GM12865 (cell line): ENCODE data around the gene HNRNPLL.

ENCODE experiments used
- DNase-seq: peaks from one replicate; pipeline ENCODE4 v3.0.0; 2010; ENCODE audit warnings: low read depth
- H3K4me3 ChIP-seq: 2 replicates; pipeline ENCODE4 v1.5.1; 2011; ENCODE audit warnings: mild to moderate bottlenecking, low read depth, low read length, control low read depth
- TF ChIP-seq, protein P1 (sequence below): IDR thresholded peaks from 2 replicates; pipeline ENCODE4 v1.5.1; 2011; ENCODE audit warnings: low read length, control low read depth, low read depth, inconsistent platforms; ENCODE audit not compliant: insufficient read depth; ENCODE audit errors: missing control alignments

Gene HNRNPLL

DNA sequence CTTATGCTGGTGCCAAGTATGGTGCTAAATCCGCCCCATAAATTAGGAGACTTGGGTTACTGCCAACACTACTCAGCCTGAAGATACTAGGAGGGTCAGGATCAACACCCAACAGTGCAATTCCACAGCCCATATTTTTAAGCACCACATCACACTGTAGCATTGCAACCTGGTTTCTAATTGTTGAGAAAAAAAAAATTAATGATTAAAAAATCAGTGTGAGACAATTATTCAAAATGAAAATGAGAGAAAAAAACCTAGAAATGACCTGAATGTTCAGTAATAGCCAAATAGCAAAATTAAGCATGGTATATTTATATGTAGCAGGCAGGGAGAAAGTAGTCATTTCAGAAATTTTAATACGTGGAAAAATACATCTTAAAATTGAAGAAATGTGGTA is 29.2 kb upstream of the HNRNPLL start:
- DNase-seq: no peak
- no peak overlapping the region for H3K4me3 ChIP-seq
- TF ChIP-seq, protein P1, sequence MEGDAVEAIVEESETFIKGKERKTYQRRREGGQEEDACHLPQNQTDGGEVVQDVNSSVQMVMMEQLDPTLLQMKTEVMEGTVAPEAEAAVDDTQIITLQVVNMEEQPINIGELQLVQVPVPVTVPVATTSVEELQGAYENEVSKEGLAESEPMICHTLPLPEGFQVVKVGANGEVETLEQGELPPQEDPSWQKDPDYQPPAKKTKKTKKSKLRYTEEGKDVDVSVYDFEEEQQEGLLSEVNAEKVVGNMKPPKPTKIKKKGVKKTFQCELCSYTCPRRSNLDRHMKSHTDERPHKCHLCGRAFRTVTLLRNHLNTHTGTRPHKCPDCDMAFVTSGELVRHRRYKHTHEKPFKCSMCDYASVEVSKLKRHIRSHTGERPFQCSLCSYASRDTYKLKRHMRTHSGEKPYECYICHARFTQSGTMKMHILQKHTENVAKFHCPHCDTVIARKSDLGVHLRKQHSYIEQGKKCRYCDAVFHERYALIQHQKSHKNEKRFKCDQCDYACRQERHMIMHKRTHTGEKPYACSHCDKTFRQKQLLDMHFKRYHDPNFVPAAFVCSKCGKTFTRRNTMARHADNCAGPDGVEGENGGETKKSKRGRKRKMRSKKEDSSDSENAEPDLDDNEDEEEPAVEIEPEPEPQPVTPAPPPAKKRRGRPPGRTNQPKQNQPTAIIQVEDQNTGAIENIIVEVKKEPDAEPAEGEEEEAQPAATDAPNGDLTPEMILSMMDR: no peak

DNA sequence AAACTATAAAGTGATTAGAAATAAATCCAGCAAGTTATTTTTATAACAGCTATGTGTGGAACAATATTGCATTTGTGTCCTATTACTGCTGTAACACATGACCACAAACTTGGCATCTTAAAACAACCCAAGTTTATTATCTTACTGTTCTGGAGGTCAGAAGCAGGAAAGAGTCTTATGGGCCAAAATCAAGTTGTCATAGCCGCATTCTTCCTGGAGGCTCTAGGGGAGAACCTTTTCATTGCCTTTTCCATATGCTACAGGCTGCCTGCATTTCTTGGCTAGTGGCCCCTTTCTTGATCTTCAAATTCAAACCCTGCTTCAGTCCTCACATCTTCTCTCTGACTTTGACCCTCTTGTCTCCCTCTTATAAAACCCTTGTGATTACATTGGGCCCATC is 27.0 kb upstream of the HNRNPLL start:
- TF ChIP-seq, protein P1: no peak
- H3K4me3 ChIP-seq: no peak overlapping the region
- DNase-seq: no peak

DNA sequence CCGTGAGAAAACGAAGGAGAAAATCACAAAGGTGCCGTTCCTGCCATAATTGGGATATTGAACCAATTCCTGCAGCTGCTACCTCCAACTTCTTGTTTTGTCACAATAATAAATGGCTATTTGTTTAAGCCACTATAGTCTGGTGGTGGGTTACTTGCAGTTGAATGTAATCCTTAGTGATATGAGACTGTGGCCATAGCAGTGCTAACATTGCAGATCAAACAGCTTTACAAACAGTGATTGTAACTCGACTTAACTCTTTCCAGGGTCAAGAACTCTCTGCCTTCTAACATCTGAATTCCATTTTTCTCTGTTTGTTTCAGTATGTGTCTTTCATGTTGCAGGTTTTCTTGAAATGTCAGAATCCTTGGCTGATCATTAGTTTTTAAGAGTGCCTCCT is 24.7 kb upstream of the HNRNPLL start:
- TF ChIP-seq, protein P1: no peak
- DNase-seq: no peak

DNA sequence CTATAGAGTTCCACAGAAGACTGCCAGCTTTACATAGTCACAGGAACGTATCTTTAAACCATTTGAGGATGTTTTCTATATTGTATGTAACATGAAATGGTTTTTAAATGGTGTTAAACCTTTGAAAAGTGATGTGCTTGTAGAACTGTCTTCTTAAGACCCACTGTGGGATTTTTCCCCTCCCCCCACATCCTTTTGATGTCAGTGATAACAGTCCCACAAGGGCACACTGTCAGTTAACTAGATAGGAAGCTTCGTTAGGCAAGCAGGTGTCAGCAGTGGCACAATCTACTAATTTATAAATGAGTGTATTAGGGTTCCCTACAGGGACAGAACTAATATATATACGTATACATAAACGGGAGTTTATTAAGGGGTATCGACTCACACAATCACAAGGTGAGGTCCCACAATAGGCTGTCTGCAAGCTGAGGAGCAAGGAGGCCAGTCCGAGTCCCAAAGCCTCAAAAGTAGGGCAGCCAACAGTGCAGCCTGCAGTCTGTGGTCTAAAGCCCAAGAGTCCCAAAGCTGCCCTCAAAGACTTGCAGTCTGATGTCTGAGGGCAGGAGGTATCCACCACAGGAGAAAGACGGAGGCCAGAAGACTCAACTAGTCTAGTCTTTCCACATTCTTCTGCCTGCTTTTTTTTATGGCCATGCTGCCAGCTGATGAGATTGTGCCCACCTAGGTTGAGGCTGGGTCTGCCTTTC is 23.8 kb upstream of the HNRNPLL start:
- TF ChIP-seq, protein P1: no peak
- no peak overlapping the region for H3K4me3 ChIP-seq
- DNase-seq: peak; percentile 42

More for the DNA sequence above, 24.7 kb upstream of the HNRNPLL start:
- H3K4me3 ChIP-seq: no peak overlapping the region

DNA sequence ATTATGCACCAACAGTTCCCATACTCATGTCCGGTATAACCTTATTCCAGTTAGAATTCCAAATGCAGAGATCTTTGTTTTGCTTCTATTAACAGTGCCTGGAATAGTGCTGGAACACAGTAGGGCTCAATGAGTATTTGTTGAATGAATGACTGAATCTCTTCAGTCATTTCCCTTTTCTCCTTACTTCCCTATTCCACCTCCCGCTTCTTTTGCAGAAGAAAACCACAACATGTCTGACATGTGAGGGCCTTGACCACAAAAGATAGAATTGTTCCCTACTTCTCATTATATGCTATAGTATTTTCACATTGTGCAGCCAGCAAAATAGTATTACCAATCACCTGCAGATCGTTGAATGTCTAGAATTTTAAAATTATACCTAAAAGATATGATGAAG is 19.5 kb upstream of the HNRNPLL start:
- TF ChIP-seq, protein P1: no peak
- DNase-seq: no peak
- H3K4me3 ChIP-seq: no peak overlapping the region

DNA sequence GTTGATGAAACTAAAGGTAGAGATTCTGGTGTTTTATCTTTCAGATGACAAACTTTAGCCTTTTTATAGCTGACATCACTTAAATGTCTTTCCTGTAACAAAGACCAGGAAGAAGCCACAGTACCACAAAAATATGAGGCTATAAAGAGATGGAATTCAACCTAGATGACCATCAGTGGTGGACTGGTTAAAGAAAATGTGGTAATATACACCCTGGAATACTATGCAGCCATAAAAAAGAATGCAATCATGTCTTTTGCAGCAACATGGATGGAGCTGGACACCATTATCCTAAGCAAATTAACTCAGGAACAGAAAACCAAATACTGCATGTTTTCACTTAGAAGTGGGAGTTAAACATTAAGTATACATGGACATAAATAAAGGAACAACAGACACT is 18.3 kb upstream of the HNRNPLL start:
- H3K4me3 ChIP-seq: no peak overlapping the region
- TF ChIP-seq, protein P1: no peak
- DNase-seq: no peak

DNA sequence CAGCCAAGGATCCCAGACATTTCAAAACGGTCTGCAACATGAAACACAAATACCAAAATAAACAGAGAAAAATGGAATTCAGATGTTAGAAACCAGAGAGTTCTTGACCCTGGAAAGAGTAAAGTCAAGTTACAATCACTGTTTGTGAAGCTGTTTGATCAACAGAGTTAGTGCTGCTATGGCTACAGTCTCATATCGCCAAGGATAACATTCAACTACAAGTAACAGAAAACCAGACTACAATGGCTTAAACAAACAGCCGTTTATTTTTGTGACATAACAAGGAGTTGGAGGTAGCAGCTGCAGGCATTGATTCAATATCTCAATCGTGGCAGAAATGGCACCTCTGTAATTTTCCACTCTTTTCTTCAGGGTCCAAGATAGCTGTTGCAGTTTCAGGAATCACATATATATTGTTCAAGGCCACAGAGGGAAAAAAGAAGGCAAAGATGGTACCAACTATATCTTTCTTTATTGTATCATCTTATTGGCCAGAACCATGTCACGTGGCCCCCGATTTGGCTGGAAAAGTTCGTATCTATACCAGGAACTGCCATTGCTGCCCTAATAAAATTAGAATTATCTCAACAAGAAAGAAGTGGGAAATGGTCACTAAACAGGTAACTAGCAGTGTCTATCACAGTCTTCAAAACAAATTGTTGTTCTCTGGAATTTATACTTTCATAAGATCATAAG is 17.7 kb upstream of the HNRNPLL start:
- no peak overlapping the region for H3K4me3 ChIP-seq
- TF ChIP-seq, protein P1: no peak
- DNase-seq: no peak
